ENCODE data around the gene FNDC3B.

FNDC3B gene

DNA sequence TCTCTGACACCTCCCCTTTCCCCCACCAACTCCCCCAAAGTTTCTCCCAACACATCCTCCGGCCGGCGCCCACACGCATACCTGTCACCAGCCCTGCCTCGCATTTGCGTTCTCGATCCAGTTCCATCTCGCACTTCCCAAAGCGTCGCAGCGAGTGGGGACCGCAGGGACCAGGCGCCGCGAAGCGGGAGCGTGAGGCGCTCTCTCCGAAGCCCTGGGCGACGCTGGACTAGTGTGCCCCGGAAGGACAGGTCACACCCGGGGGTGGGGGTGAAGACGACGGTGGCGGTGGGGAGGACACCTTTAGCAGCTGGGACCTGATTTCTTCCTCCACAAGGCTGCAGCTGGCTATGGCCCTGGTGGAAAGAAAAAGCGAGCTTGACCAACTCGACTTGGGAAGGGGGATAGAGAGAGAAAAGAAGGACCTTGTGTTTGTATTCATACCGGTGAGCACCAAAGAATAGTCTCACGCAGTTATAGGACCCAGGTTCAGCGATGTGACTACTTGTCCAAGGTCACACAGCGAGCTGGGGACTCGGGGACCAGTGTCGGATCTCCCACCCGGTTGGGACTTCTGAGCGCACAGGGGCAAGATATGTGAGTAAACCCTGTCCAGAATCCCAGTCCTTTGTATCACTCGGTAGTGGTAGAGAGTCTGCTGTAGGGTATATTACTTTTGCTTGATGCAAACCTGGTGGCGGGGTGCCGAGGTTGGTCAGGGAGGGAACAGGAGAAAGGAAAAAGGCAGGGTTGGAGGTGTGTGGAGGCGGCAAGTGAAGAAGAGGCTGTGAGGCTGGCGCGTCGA is 409.5 kb downstream of the FNDC3B start:
- DNase-seq (ENCODE audit: low read depth, low spot score) = no peak

DNA sequence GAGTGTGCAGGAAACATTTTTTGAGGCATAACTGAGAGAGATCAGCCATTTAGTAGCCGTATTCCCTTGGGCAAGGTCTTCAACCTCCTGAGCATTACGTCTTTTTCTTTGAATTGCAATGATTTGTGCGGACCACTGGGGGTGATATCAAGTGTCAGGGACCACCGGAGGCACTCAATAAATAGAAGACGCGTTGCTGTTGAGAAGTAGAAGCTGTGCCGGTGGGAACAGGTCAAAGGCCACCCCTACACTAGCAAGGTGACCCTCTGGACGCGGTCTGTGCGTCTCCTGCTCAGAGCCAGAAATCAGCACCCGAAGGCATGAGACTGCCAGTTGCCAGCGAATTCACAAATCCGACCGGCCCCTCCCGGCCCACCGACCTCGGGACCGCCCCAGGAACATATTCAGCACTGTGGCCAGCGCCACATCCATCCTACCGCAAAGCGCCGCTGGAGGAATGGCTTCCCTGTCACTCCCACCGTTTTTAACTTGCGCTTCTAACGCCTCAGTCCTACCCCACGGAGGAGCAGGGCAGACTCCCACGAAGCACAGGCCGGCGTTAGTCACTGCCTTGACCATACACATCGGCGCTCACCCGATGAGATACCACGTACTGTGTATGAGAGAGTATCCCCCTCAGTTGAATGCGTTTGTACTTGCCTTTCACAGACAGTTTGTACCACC is 410.2 kb downstream of the FNDC3B start:
- peak; percentile 77 for DNase-seq (ENCODE audit: low read depth, low spot score)

All from astrocyte of the hippocampus (primary cell).